Loucy (cell line): ENCODE results near the gene DHX40.

Source experiments
- EZH2phosphoT487 ChIP-seq: fragments of 200-600 bp; IDR thresholded peaks from 2 replicates; pipeline ENCODE4 v1.6.1; 2018; ENCODE audit warnings: antibody characterized with exemption, mild to moderate bottlenecking, moderate library complexity, borderline replicate concordance
- TF ChIP-seq, protein P1 (sequence below): fragments of 200-600 bp; sonication (generic); conservative IDR thresholded peaks from 2 replicates; pipeline ENCODE4 v1.5.1; 2014; ENCODE audit warnings: mild to moderate bottlenecking, antibody characterized with exemption, low read length

DNA sequence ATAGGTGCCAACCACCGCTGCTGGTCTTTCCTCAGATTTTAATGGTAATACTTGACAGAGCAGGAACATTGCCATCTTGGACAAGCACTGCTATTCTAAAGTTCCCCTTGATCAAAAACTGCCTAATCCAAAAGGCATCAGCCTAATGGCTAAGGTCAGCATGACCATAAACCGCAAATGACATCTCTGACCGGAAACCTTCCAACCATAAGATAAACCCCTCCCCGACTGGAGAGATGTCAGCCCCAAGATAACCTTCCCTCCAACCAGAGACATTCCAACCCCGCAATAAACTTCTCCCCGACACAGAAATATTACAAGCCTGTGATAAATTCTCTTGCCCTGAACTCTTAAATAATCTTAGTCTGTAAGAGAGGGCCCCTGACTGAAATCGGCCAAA, 7.4 kb upstream of the DHX40 start:
- TF ChIP-seq, protein P1, sequence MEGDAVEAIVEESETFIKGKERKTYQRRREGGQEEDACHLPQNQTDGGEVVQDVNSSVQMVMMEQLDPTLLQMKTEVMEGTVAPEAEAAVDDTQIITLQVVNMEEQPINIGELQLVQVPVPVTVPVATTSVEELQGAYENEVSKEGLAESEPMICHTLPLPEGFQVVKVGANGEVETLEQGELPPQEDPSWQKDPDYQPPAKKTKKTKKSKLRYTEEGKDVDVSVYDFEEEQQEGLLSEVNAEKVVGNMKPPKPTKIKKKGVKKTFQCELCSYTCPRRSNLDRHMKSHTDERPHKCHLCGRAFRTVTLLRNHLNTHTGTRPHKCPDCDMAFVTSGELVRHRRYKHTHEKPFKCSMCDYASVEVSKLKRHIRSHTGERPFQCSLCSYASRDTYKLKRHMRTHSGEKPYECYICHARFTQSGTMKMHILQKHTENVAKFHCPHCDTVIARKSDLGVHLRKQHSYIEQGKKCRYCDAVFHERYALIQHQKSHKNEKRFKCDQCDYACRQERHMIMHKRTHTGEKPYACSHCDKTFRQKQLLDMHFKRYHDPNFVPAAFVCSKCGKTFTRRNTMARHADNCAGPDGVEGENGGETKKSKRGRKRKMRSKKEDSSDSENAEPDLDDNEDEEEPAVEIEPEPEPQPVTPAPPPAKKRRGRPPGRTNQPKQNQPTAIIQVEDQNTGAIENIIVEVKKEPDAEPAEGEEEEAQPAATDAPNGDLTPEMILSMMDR: no peak
- no peak for TF ChIP-seq EZH2phosphoT487
